Tibial nerve (tissue), 4 donors: ENCODE results near the gene PHF2. TPM values are rescaled to one million over a fixed set of nuclear protein-coding genes. Genes with fewer than 3 reads are reported as not detected.

Experiments
- DNase-seq, 2 donors: peaks; one replicate each; pipeline ENCODE4 v3.0.0-alpha.2; 2019; ENCODE audit warnings: low spot score in 2 of 2
- H3K27ac ChIP-seq, 4 donors: fragments of 200-600 bp; sonication (generic) in 3 of 4; one replicate each; pipeline ENCODE4 v1.5.1; 2017 to 2019; ENCODE audit warnings: mild to moderate bottlenecking in 1 of 4
- H3K27me3 ChIP-seq, 2 donors: fragments of 200-600 bp; sonication (generic) in 1 of 2; one replicate each; pipeline versions ENCODE4 v1.5.1 to v1.6.0; 2017 to 2019
- H3K36me3 ChIP-seq, 3 donors: fragments of 200-600 bp; sonication (generic); one replicate each; pipeline ENCODE4 v1.5.1; 2018 to 2019
- H3K4me1 ChIP-seq, 4 donors: fragments of 200-600 bp; sonication (generic) in 3 of 4; one replicate each; pipeline ENCODE4 v1.5.1; 2017 to 2019
- H3K4me3 ChIP-seq, 4 donors: fragments of 200-600 bp; sonication (generic) in 3 of 4; one replicate each; pipeline ENCODE4 v1.5.1; 2017 to 2019; ENCODE audit warnings: mild to moderate bottlenecking in 1 of 4, moderate library complexity in 1 of 4
- H3K9me3 ChIP-seq, 4 donors: fragments of 200-600 bp; sonication (generic) in 3 of 4; one replicate each; pipeline ENCODE4 v1.5.1; 2017 to 2019
- CTCF ChIP-seq, 5 experiments: fragments of 200-600 bp in 3 of 5; fragments of 450-650 bp in 2 of 5; sonication (generic) in 3 of 5; IDR thresholded peaks; one replicate each; pipeline ENCODE4 v1.5.1; 2016 to 2019; ENCODE audit warnings: antibody characterized with exemption in 5 of 5, mild to moderate bottlenecking in 3 of 5, moderate library complexity in 2 of 5
- EP300 ChIP-seq, 2 donors: sonication (generic); formaldehyde crosslinking; IDR thresholded peaks; one replicate each; pipeline ENCODE4 v1.6.1; 2017; ENCODE audit warnings: antibody characterized with exemption in 2 of 2, mild to moderate bottlenecking in 1 of 2
- POLR2A ChIP-seq, 2 donors: fragments of 450-650 bp; IDR thresholded peaks; one replicate each; pipeline ENCODE4 v1.6.1; 2017; ENCODE audit warnings: antibody characterized with exemption in 2 of 2, mild to moderate bottlenecking in 2 of 2, moderate library complexity in 2 of 2
- WGBS, 2 donors: methylation state at CpG; one replicate each; pipeline ENCODE4 v1.1.5; 2018; 5-methylcytosine and 5-hydroxymethylcytosine counted together
- total RNA-seq, 4 donors: library from RNA; depleted of rRNA; stranded (reverse); fragments of >200 nt; gene quantifications; one replicate each; pipeline ENCODE4 v1.1.0, GENCODE V29; 2016

The PHF2 gene
- total RNA-seq, 4 donors from 2014 or later: 36.6 to 41.7 (median 38.6) TPM

- Histone ChIP-seq H3K9me3 (peaks cover 0 to 9% (median 4%) of the 10 kb centered on the region in 4 donors), H3K36me3 (no peaks in the 10 kb centered on the region), H3K27ac (no peak overlapping the region), H3K4me1 (peaks cover 0 to 37% (median 5%) of the 10 kb centered on the region in 4 donors), H3K27me3 (no peaks in the 10 kb centered on the region), H3K4me3 (no peak overlapping the region)
- WGBS, 2 donors: 72 to 100% methylated on average over 1 to 2 of the region's 2 CpGs
- DNase-seq: no peak
- TF ChIP-seq POLR2A (IDR thresholded peaks at IDR 0.05) (no peak), CTCF (IDR thresholded peaks at IDR 0.05) (no peak), EP300 (IDR thresholded peaks at IDR 0.05) (no peak)
Observed at GRCh38 chr9:93622691-93623090, 46.3 kb downstream of the PHF2 start.

- Histone ChIP-seq H3K27ac (no peak overlapping the region), H3K4me1 (peaks cover 0 to 31% (median 5%) of the 10 kb centered on the region in 4 donors), H3K4me3 (no peak overlapping the region), H3K9me3 (peaks cover 0 to 17% (median 6%) of the 10 kb centered on the region in 4 donors), H3K36me3 (no peaks in the 10 kb centered on the region), H3K27me3 (no peaks in the 10 kb centered on the region)
- no peak for DNase-seq
- TF ChIP-seq CTCF (IDR thresholded peaks at IDR 0.05) (no peak), POLR2A (IDR thresholded peaks at IDR 0.05) (no peak), EP300 (IDR thresholded peaks at IDR 0.05) (no peak)
- WGBS, 2 donors: 56 to 67% methylated on average over 3 of the region's 3 CpGs
Observed at GRCh38 chr9:93623753-93624152, 47.4 kb downstream of the PHF2 start.

GRCh38 chr9:93624431-93624834 is 48.0 kb downstream of the PHF2 start:
- H3K4me3 ChIP-seq: no peak overlapping the region
- peaks cover 0 to 24% (median 5%) of the 10 kb centered on the region in 4 donors for H3K4me1 ChIP-seq
- no peak for DNase-seq
- TF ChIP-seq CTCF (IDR thresholded peaks at IDR 0.05) (no peak), EP300 (IDR thresholded peaks at IDR 0.05) (no peak), POLR2A (IDR thresholded peaks at IDR 0.05) (no peak)
- no peak overlapping the region for H3K27ac ChIP-seq
- peaks cover 0 to 17% (median 6%) of the 10 kb centered on the region in 4 donors for H3K9me3 ChIP-seq
- no peaks in the 10 kb centered on the region for H3K36me3 ChIP-seq
- WGBS, 2 donors: 95 to 96% methylated on average over 6 of the region's 6 CpGs
- no peaks in the 10 kb centered on the region for H3K27me3 ChIP-seq

GRCh38 chr9:93624977-93625376 is 48.6 kb downstream of the PHF2 start:
- H3K27me3 ChIP-seq: no peaks in the 10 kb centered on the region
- DNase-seq: no peak
- TF ChIP-seq CTCF (IDR thresholded peaks at IDR 0.05) (no peak), POLR2A (IDR thresholded peaks at IDR 0.05) (no peak), EP300 (IDR thresholded peaks at IDR 0.05) (no peak)
- no peak overlapping the region for H3K27ac ChIP-seq
- H3K4me3 ChIP-seq: no peak overlapping the region
- peaks cover 0 to 19% (median under 1%) of the 10 kb centered on the region in 4 donors for H3K4me1 ChIP-seq
- peaks cover 0 to 17% (median 6%) of the 10 kb centered on the region in 4 donors for H3K9me3 ChIP-seq
- peaks cover 0 to 3% (median 0%) of the 10 kb centered on the region in 3 donors for H3K36me3 ChIP-seq

- H3K4me1 ChIP-seq: peaks cover 0 to 8% (median 0%) of the 10 kb centered on the region in 4 donors
- DNase-seq: no peak
- peaks cover 0 to 17% (median 6%) of the 10 kb centered on the region in 4 donors for H3K9me3 ChIP-seq
- TF ChIP-seq POLR2A (IDR thresholded peaks at IDR 0.05) (no peak), CTCF (IDR thresholded peaks at IDR 0.05) (no peak), EP300 (IDR thresholded peaks at IDR 0.05) (no peak)
- WGBS, 2 donors: 87% methylated on average over 6 to 9 of the region's 11 CpGs
- H3K27me3 ChIP-seq: no peaks in the 10 kb centered on the region
- H3K36me3 ChIP-seq: peaks cover 0 to 52% (median 0%) of the 10 kb centered on the region in 3 donors
- no peak overlapping the region for H3K4me3 ChIP-seq
- no peak overlapping the region for H3K27ac ChIP-seq
Observed at GRCh38 chr9:93629920-93630319, 53.5 kb downstream of the PHF2 start.
